ENCODE data around the gene REV1. TPM values are rescaled to one million over a fixed set of nuclear protein-coding genes. Genes with fewer than 3 reads are reported as not detected.
"Not testable (repeated sequence)": the region's sequence is repeated elsewhere in the genome, so short reads cannot be mapped to it uniquely, and the experiment has no call there.

REV1 gene
- total and polyA plus RNA-seq, 2 of the 13 experiments (the other 11 are each of a cell fraction or from before 2014, with no cell fraction given) = 49.1 to 71.8 TPM

DNA sequence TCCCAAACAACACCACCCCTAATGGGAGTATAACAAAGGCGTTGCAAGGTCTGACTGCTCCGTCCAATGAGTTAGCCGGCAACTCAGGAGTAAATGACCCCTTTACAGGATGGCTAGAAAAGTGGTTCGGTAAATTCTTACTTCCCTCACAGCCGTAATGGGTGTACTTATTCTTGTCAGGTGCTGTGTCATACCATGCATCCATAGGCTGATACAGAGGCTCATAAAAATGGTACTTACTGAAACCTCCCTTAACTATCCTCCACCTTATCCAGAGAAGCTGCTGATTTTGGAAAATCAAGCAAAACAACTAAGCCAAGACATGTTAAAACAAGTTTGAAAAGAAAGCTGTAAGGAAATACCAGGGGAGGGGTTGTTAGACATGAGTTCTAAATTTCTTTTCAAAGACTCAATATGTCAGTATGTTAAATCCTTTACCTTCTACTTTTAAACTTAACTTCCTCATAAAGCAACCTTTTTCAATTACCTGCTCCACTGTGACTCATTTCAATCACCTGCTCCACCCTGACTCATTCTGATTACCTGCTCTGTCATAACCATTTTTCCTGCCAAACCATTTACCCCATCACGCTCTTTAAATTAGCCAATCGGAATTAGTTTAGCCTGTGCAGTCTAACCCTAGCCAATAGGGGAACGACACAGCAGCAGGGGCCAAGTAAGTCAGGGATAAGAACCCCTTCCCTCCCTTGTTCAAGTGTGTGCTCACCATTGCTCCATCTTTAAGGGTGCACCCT, 14.0 kb upstream of the REV1 start:
- H3K79me2 ChIP-seq (ENCODE audit: insufficient read depth, low read length); H3K4me1 ChIP-seq (ENCODE audit: insufficient read depth, low read length); H3K9me3 ChIP-seq (ENCODE audit: low read length); H3K27ac ChIP-seq (ENCODE audit: extremely low read length, insufficient read depth, low read length); H3K4me3 ChIP-seq (replicated peaks in 1 of 3; ENCODE audit: insufficient read depth in 1 of 3, low read depth in 2 of 3, low read length in 3 of 3); H3K9ac ChIP-seq (ENCODE audit: insufficient read depth, low read depth, low read length); H2AFZ ChIP-seq (ENCODE audit: low read length); intact Hi-C loops (cut with micrococcal nuclease; ENCODE audit: unreplicated experiment); CTCF ChIA-PET (ENCODE audit: low intra/inter-chr PET ratio, low total read pairs); DNase-seq (ENCODE audit: low spot score); POLR2A ChIA-PET; ATAC-seq; H3K36me3 ChIP-seq (replicated peaks in 1 of 2; ENCODE audit: control insufficient read depth in 1 of 2, insufficient read depth in 2 of 2, low read length in 2 of 2); H4K20me1 ChIP-seq (ENCODE audit: insufficient read depth, low read length); BruUV-seq (replicated peaks); H3K4me2 ChIP-seq (ENCODE audit: low read depth, low read length); FAIRE-seq; in situ Hi-C loops (cut with HindIII; ENCODE audit: extremely low pct_ligation_motif_present, low pct_unique_long_range_greater_than_20kb): not testable (repeated sequence)
- WGBS (ENCODE audit: low lambda C conversion rate) = 48% methylated on average over 8 of the region's 8 CpGs
- H3K27me3 ChIP-seq (ENCODE audit: control insufficient read depth in 1 of 2, insufficient read depth in 2 of 2, low read length in 2 of 2) = peaks cover 1 to 21% of the 10 kb centered on the region in 2 experiments; a peak in 3 of 5 replicates

DNA sequence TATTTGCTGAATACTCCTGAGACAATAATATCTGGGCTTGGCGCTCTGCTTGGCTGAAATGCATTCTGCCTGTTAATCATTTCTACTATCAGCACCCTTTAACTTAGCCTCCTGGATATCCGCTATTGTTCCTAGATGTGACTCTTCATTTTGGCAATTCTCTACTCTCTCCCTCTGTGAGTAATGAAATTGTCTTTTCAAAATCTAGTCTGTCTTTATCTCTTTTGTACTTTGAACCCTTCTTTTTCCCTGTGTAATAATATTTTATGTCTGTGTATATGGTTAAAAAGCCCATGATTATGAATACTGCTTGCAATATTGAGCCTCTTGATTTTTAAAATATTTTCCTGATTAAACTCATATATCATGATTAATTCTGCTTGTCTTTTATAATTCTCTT, 6.2 kb upstream of the REV1 start:
- ChIA-PET CTCF (ENCODE audit: low intra/inter-chr PET ratio, low total read pairs) (no interaction called here), POLR2A (no interaction called here)
- Histone ChIP-seq H3K36me3 (replicated peaks in 1 of 2; ENCODE audit: control insufficient read depth in 1 of 2, insufficient read depth in 2 of 2, low read length in 2 of 2) (no peaks in the 10 kb centered on the region), H3K4me1 (ENCODE audit: insufficient read depth, low read length) (peaks cover 20% of the 10 kb centered on the region), H3K27ac (ENCODE audit: extremely low read length, insufficient read depth, low read length) (no peak overlapping the region), H3K4me3 (replicated peaks in 1 of 3; ENCODE audit: insufficient read depth in 1 of 3, low read depth in 2 of 3, low read length in 3 of 3) (no peak overlapping the region), H4K20me1 (ENCODE audit: insufficient read depth, low read length) (no peaks in the 10 kb centered on the region), H3K79me2 (ENCODE audit: insufficient read depth, low read length) (no peaks in the 10 kb centered on the region), H3K4me2 (ENCODE audit: low read depth, low read length) (no peak overlapping the region), H2AFZ (ENCODE audit: low read length) (no peak overlapping the region), H3K9ac (ENCODE audit: insufficient read depth, low read depth, low read length) (no peak overlapping the region), H3K27me3 (ENCODE audit: control insufficient read depth in 1 of 2, insufficient read depth in 2 of 2, low read length in 2 of 2) (peaks cover 0 to 33% of the 10 kb centered on the region in 2 experiments; a peak in 4 of 5 replicates), H3K9me3 (ENCODE audit: low read length) (no peaks in the 10 kb centered on the region)
- WGBS (ENCODE audit: low lambda C conversion rate) = 3% methylated on average over 2 of the region's 2 CpGs
- ATAC-seq (no peak), FAIRE-seq (no peak), DNase-seq (ENCODE audit: low spot score) (no peak)
- intact Hi-C loops (cut with micrococcal nuclease; ENCODE audit: unreplicated experiment) = loop anchor here (10.0 kb wide), 1 partner anchor 311 kb away; the partner anchor contains the start of genes MITD1 and MRPL30
- in situ Hi-C loops (cut with HindIII; ENCODE audit: extremely low pct_ligation_motif_present, low pct_unique_long_range_greater_than_20kb) = no loop called here
- TF ChIP-seq ZNF30 (CRISPR knock-in tag; IDR thresholded peaks at IDR 0.05) (no peak), ZNF180 (CRISPR knock-in tag; IDR thresholded peaks at IDR 0.05; ENCODE audit: borderline replicate concordance, low read depth) (no peak), USF2 (IDR thresholded peaks at IDR 0.05; ENCODE audit: low read depth, low read length) (no peak), USF2 (CRISPR knock-in tag; IDR thresholded peaks at IDR 0.05; ENCODE audit: borderline replicate concordance) (no peak), ZBTB20 (CRISPR knock-in tag; IDR thresholded peaks at IDR 0.05; ENCODE audit: borderline replicate concordance, low read depth) (no peak), DNMT3B (CRISPR knock-in tag; conservative IDR thresholded peaks at IDR 0.05) (no peak), HOXA5 (CRISPR knock-in tag; IDR thresholded peaks at IDR 0.05) (no peak), KLF15 (CRISPR knock-in tag; IDR thresholded peaks at IDR 0.05; ENCODE audit: borderline replicate concordance) (no peak), PCBP1 (IDR thresholded peaks at IDR 0.05; ENCODE audit: borderline replicate concordance, low read depth, low read length) (no peak), ZNF709 (CRISPR knock-in tag; IDR thresholded peaks at IDR 0.05) (no peak), SIN3B (IDR thresholded peaks at IDR 0.05; ENCODE audit: low read length) (no peak)
- TF ChIP-seq, protein P1, sequence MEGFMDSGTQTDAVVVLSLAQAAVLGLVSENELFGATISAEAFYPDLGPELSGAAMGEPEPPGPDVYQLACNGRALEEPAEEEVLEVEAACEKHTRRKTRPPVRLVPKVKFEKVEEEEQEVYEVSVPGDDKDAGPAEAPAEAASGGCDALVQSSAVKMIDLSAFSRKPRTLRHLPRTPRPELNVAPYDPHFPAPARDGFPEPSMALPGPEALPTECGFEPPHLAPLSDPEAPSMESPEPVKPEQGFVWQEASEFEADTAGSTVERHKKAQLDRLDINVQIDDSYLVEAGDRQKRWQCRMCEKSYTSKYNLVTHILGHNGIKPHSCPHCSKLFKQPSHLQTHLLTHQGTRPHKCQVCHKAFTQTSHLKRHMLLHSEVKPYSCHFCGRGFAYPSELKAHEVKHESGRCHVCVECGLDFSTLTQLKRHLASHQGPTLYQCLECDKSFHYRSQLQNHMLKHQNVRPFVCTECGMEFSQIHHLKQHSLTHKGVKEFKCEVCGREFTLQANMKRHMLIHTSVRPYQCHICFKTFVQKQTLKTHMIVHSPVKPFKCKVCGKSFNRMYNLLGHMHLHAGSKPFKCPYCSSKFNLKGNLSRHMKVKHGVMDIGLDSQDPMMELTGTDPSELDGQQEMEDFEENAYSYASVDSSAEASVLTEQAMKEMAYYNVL (CRISPR knock-in tag; IDR thresholded peaks at IDR 0.05; ENCODE audit: borderline replicate concordance) = no peak
- BruUV-seq (replicated peaks) = no TSS peak
